H1 (cell line): ENCODE results near the gene FBXO7.

Experiments
- CHD1 ChIP-seq: IDR thresholded peaks from 2 replicates; pipeline ENCODE4 v1.6.1; 2012; ENCODE audit warnings: low read depth, low read length, improper control_type of control experiment
- EP300 ChIP-seq, 2 experiments: IDR thresholded peaks; 1 replicate in 1 of 2; 2 replicates in 1 of 2; pipeline ENCODE4 v1.6.1; 2011 to 2012; ENCODE audit warnings: low read depth in 2 of 2, low read length in 2 of 2, mild to moderate bottlenecking in 2 of 2, borderline replicate concordance in 1 of 2, inconsistent platforms in 1 of 2, moderate library complexity in 1 of 2
- EZH2 ChIP-seq: fragments of 200-600 bp; sonication (generic); IDR thresholded peaks from 2 replicates; pipeline ENCODE4 v1.7.1; 2012; ENCODE audit warnings: low read depth, mild to moderate bottlenecking, moderate library complexity, low read length, inconsistent platforms; ENCODE audit not compliant: severe bottlenecking
- POLR2A ChIP-seq, 2 experiments: IDR thresholded peaks; 1 replicate in 1 of 2; 2 replicates in 1 of 2; pipeline ENCODE4 v1.6.1; 2011; ENCODE audit warnings: low read depth in 2 of 2, low read length in 2 of 2, mild to moderate bottlenecking in 2 of 2; ENCODE audit errors: control extremely low read depth in 1 of 2
- RBBP5 ChIP-seq: IDR thresholded peaks from 2 replicates; pipeline ENCODE4 v1.7.1; 2012; ENCODE audit warnings: low read depth, mild to moderate bottlenecking, inconsistent platforms, low read length, moderate library complexity, borderline replicate concordance
- TAF1 ChIP-seq: IDR thresholded peaks from 2 replicates; pipeline ENCODE4 v1.6.1; 2011; ENCODE audit warnings: mild to moderate bottlenecking, low read depth, low read length
- TBP ChIP-seq: IDR thresholded peaks from 2 replicates; pipeline ENCODE4 v1.6.1; 2011; ENCODE audit warnings: low read depth, low read length, improper control_type of control experiment
- TEAD4 ChIP-seq: IDR thresholded peaks from 2 replicates; pipeline ENCODE4 v1.6.1; 2012; ENCODE audit warnings: low read depth, low read length, inconsistent platforms, mixed read lengths
- TF ChIP-seq, protein P1 (sequence below): fragments of 300-600 bp; sonication (generic); IDR thresholded peaks from 2 replicates; pipeline ENCODE4 v1.7.1; 2012; ENCODE audit warnings: low read length, moderate library complexity, mild to moderate bottlenecking, inconsistent platforms; ENCODE audit not compliant: insufficient replicate concordance
- TF ChIP-seq, protein P2 (sequence below), 3 experiments: IDR thresholded peaks; 1 replicate in 2 of 3; 2 replicates in 1 of 3; pipeline versions ENCODE4 v1.5.1 to v1.6.1; 2011; ENCODE audit warnings: low read length in 3 of 3, mild to moderate bottlenecking in 3 of 3, inconsistent platforms in 2 of 3, low read depth in 1 of 3, moderate library complexity in 1 of 3; ENCODE audit not compliant: insufficient read depth in 1 of 3; ENCODE audit errors: control extremely low read depth in 1 of 3
- TF ChIP-seq, protein P3 (sequence below): IDR thresholded peaks from 2 replicates; pipeline ENCODE4 v1.6.1; 2011; ENCODE audit warnings: low read length, improper control_type of control experiment

DNA sequence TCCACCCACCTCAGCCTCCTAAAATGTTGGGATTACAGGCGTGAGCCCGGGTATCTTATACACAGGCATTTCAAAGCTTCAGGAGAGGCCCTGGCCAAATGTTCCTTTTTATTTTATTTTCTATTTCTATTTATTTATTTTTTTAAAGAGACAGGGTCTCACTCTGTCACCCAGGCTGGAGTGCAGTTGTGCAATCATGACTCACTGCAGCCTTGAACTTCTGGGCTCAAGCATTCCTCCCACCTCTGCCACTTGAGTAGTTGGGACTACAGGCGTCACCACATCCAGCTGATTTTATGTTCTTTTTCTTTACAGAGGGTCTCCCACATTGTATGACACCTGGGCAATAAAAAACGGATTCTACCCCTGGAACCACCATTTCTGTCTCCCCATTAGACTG, 71.2 kb downstream of the FBXO7 start:
- TF ChIP-seq EP300 (IDR thresholded peaks at IDR 0.05; ENCODE audit: borderline replicate concordance in 1 of 2, low read depth in 2 of 2, low read length in 2 of 2), result no peak
- no peak for TF ChIP-seq TBP
- no peak for TF ChIP-seq RBBP5
- TF ChIP-seq, protein P1, sequence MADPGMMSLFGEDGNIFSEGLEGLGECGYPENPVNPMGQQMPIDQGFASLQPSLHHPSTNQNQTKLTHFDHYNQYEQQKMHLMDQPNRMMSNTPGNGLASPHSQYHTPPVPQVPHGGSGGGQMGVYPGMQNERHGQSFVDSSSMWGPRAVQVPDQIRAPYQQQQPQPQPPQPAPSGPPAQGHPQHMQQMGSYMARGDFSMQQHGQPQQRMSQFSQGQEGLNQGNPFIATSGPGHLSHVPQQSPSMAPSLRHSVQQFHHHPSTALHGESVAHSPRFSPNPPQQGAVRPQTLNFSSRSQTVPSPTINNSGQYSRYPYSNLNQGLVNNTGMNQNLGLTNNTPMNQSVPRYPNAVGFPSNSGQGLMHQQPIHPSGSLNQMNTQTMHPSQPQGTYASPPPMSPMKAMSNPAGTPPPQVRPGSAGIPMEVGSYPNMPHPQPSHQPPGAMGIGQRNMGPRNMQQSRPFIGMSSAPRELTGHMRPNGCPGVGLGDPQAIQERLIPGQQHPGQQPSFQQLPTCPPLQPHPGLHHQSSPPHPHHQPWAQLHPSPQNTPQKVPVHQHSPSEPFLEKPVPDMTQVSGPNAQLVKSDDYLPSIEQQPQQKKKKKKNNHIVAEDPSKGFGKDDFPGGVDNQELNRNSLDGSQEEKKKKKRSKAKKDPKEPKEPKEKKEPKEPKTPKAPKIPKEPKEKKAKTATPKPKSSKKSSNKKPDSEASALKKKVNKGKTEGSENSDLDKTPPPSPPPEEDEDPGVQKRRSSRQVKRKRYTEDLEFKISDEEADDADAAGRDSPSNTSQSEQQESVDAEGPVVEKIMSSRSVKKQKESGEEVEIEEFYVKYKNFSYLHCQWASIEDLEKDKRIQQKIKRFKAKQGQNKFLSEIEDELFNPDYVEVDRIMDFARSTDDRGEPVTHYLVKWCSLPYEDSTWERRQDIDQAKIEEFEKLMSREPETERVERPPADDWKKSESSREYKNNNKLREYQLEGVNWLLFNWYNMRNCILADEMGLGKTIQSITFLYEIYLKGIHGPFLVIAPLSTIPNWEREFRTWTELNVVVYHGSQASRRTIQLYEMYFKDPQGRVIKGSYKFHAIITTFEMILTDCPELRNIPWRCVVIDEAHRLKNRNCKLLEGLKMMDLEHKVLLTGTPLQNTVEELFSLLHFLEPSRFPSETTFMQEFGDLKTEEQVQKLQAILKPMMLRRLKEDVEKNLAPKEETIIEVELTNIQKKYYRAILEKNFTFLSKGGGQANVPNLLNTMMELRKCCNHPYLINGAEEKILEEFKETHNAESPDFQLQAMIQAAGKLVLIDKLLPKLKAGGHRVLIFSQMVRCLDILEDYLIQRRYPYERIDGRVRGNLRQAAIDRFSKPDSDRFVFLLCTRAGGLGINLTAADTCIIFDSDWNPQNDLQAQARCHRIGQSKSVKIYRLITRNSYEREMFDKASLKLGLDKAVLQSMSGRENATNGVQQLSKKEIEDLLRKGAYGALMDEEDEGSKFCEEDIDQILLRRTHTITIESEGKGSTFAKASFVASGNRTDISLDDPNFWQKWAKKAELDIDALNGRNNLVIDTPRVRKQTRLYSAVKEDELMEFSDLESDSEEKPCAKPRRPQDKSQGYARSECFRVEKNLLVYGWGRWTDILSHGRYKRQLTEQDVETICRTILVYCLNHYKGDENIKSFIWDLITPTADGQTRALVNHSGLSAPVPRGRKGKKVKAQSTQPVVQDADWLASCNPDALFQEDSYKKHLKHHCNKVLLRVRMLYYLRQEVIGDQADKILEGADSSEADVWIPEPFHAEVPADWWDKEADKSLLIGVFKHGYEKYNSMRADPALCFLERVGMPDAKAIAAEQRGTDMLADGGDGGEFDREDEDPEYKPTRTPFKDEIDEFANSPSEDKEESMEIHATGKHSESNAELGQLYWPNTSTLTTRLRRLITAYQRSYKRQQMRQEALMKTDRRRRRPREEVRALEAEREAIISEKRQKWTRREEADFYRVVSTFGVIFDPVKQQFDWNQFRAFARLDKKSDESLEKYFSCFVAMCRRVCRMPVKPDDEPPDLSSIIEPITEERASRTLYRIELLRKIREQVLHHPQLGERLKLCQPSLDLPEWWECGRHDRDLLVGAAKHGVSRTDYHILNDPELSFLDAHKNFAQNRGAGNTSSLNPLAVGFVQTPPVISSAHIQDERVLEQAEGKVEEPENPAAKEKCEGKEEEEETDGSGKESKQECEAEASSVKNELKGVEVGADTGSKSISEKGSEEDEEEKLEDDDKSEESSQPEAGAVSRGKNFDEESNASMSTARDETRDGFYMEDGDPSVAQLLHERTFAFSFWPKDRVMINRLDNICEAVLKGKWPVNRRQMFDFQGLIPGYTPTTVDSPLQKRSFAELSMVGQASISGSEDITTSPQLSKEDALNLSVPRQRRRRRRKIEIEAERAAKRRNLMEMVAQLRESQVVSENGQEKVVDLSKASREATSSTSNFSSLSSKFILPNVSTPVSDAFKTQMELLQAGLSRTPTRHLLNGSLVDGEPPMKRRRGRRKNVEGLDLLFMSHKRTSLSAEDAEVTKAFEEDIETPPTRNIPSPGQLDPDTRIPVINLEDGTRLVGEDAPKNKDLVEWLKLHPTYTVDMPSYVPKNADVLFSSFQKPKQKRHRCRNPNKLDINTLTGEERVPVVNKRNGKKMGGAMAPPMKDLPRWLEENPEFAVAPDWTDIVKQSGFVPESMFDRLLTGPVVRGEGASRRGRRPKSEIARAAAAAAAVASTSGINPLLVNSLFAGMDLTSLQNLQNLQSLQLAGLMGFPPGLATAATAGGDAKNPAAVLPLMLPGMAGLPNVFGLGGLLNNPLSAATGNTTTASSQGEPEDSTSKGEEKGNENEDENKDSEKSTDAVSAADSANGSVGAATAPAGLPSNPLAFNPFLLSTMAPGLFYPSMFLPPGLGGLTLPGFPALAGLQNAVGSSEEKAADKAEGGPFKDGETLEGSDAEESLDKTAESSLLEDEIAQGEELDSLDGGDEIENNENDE, result no peak
- TF ChIP-seq EZH2, result no peak
- TF ChIP-seq, protein P2, sequence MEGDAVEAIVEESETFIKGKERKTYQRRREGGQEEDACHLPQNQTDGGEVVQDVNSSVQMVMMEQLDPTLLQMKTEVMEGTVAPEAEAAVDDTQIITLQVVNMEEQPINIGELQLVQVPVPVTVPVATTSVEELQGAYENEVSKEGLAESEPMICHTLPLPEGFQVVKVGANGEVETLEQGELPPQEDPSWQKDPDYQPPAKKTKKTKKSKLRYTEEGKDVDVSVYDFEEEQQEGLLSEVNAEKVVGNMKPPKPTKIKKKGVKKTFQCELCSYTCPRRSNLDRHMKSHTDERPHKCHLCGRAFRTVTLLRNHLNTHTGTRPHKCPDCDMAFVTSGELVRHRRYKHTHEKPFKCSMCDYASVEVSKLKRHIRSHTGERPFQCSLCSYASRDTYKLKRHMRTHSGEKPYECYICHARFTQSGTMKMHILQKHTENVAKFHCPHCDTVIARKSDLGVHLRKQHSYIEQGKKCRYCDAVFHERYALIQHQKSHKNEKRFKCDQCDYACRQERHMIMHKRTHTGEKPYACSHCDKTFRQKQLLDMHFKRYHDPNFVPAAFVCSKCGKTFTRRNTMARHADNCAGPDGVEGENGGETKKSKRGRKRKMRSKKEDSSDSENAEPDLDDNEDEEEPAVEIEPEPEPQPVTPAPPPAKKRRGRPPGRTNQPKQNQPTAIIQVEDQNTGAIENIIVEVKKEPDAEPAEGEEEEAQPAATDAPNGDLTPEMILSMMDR (IDR thresholded peaks at IDR 0.05; ENCODE audit: control extremely low read depth in 1 of 3, insufficient read depth in 1 of 3, low read depth in 1 of 3, low read length in 3 of 3), result no peak
- no peak for TF ChIP-seq POLR2A (IDR thresholded peaks at IDR 0.05; ENCODE audit: control extremely low read depth in 1 of 2, low read depth in 2 of 2, low read length in 2 of 2)
- no peak for TF ChIP-seq CHD1
- no peak for TF ChIP-seq TAF1
- TF ChIP-seq TEAD4, result no peak
- TF ChIP-seq, protein P3, sequence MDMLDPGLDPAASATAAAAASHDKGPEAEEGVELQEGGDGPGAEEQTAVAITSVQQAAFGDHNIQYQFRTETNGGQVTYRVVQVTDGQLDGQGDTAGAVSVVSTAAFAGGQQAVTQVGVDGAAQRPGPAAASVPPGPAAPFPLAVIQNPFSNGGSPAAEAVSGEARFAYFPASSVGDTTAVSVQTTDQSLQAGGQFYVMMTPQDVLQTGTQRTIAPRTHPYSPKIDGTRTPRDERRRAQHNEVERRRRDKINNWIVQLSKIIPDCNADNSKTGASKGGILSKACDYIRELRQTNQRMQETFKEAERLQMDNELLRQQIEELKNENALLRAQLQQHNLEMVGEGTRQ, result no peak
